ENCODE results near the gene SLC10A3. TPM values are rescaled to one million over a fixed set of nuclear protein-coding genes. Genes with fewer than 3 reads are reported as not detected.
"Not testable (repeated sequence)": the region's sequence is repeated elsewhere in the genome, so short reads cannot be mapped to it uniquely, and the experiment has no call there.

The SLC10A3 gene
- total RNA-seq, 1 donor from 2014 or later = 13.9 TPM

DNA sequence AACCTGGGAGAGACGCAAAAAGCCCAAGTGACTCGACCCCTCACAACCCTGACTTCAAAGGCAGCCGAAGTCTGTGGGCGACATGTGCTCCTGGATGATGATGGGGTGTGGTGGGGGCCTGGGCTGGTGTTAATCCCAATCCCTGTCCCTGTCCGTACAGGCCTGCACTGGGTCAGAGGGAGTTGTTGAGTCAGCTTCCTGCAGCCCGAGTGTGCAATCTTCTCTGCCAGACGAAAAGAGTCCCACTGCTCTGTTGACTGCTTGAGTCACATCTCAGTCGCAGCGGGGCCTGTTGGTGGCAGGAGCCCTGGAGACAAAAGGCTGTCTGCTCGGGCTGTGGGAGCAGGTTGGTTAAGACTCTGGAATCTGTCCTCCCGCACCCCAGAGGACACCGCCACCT, 15.3 kb upstream of the SLC10A3 start:
- no peak overlapping the region for H3K4me3 Mint-ChIP-seq (ENCODE audit: unreplicated experiment)
- no peak overlapping the region for H3K27ac Mint-ChIP-seq (ENCODE audit: unreplicated experiment)
- DNase-seq (ENCODE audit: low spot score) = no peak
- TF ChIP-seq, protein P1, sequence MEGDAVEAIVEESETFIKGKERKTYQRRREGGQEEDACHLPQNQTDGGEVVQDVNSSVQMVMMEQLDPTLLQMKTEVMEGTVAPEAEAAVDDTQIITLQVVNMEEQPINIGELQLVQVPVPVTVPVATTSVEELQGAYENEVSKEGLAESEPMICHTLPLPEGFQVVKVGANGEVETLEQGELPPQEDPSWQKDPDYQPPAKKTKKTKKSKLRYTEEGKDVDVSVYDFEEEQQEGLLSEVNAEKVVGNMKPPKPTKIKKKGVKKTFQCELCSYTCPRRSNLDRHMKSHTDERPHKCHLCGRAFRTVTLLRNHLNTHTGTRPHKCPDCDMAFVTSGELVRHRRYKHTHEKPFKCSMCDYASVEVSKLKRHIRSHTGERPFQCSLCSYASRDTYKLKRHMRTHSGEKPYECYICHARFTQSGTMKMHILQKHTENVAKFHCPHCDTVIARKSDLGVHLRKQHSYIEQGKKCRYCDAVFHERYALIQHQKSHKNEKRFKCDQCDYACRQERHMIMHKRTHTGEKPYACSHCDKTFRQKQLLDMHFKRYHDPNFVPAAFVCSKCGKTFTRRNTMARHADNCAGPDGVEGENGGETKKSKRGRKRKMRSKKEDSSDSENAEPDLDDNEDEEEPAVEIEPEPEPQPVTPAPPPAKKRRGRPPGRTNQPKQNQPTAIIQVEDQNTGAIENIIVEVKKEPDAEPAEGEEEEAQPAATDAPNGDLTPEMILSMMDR (IDR thresholded peaks at IDR 0.05; ENCODE audit: unreplicated experiment) = no peak
- H3K4me1 Mint-ChIP-seq (ENCODE audit: unreplicated experiment) = no peaks in the 10 kb centered on the region
- H3K27me3 Mint-ChIP-seq (ENCODE audit: unreplicated experiment) = no peaks in the 10 kb centered on the region
- peaks cover 19% of the 10 kb centered on the region for H3K36me3 Mint-ChIP-seq (ENCODE audit: low read depth, unreplicated experiment)
- no peaks in the 10 kb centered on the region for H3K9me3 Mint-ChIP-seq (ENCODE audit: unreplicated experiment)

DNA sequence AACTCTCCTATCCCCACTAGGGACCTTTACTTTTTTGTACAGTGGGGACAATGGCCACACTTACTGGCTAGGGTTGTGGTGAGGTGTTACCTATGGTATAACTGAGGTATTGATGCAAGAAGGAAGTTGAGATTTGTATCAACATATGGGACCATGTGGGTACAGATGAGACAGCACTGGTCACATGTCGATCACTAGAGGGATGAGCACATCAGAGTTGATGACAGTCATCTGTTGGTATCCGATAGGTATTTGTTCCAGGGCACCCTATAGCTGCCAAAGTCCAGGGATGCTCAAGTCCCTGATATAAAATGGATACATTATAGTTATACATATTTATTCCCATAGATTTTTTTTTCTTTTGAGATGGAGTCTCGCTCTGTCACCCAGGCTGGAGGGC, 12.6 kb upstream of the SLC10A3 start:
- DNase-seq (ENCODE audit: low spot score) = no peak
- Mint-ChIP-seq H3K27ac (ENCODE audit: unreplicated experiment) (no peak overlapping the region), H3K4me3 (ENCODE audit: unreplicated experiment) (no peak overlapping the region), H3K9me3 (ENCODE audit: unreplicated experiment) (no peaks in the 10 kb centered on the region), H3K36me3 (ENCODE audit: low read depth, unreplicated experiment) (peaks cover 3% of the 10 kb centered on the region), H3K27me3 (ENCODE audit: unreplicated experiment) (no peaks in the 10 kb centered on the region), H3K4me1 (ENCODE audit: unreplicated experiment) (no peaks in the 10 kb centered on the region)
- TF ChIP-seq, protein P1 (IDR thresholded peaks at IDR 0.05; ENCODE audit: unreplicated experiment) = no peak

DNA sequence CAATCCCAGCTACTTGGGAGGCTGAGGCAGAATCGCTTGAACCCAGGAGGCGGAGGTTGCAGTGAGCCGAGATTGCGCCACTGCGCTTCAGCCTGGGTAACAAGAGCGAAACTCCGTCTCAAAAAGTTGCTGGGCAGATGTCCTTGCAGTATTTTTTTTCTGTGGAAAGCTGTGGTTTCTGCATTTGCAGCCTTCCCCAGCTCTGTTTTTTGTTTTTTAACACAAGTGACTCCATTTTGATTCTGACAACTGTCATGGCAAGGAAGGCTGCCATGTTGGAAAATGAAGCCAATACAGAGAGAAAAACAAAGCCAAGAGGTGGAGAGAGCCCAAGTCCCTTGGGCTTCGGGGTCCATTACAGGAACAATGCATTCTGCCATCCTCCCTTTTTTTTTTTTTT, 11.7 kb upstream of the SLC10A3 start:
- TF ChIP-seq, protein P1 (IDR thresholded peaks at IDR 0.05; ENCODE audit: unreplicated experiment) = no peak

DNA sequence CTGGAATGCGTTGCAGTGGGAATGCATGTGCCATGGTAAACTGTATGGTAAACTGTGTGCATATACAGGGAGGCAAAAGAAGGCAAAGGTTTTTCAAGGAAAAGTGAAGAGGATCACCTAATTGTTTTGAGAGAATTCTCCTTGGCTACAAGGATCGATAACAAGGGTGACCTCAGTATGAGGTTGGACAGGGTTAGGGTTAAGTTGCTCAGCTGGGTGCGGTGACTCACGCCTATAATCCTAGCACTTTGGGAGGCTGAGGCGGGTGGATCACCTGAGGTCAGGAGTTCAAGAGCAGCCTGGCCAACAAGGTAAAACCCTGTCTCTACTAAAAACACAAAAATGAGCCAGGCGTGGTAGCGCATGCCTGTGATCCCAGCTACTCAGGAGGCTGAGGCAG, 11.0 kb upstream of the SLC10A3 start:
- not testable (repeated sequence) for H3K27ac Mint-ChIP-seq (ENCODE audit: unreplicated experiment); H3K4me3 Mint-ChIP-seq (ENCODE audit: unreplicated experiment); DNase-seq (ENCODE audit: low spot score); H3K27me3 Mint-ChIP-seq (ENCODE audit: unreplicated experiment); H3K36me3 Mint-ChIP-seq (ENCODE audit: low read depth, unreplicated experiment); H3K4me1 Mint-ChIP-seq (ENCODE audit: unreplicated experiment); H3K9me3 Mint-ChIP-seq (ENCODE audit: unreplicated experiment)

More for the DNA sequence above, 11.7 kb upstream of the SLC10A3 start:
- H3K4me1 Mint-ChIP-seq (ENCODE audit: unreplicated experiment) = no peaks in the 10 kb centered on the region
- peaks cover 3% of the 10 kb centered on the region for H3K36me3 Mint-ChIP-seq (ENCODE audit: low read depth, unreplicated experiment)
- H3K27ac Mint-ChIP-seq (ENCODE audit: unreplicated experiment) = no peak overlapping the region
- H3K9me3 Mint-ChIP-seq (ENCODE audit: unreplicated experiment) = no peaks in the 10 kb centered on the region
- no peak for DNase-seq (ENCODE audit: low spot score)
- no peaks in the 10 kb centered on the region for H3K27me3 Mint-ChIP-seq (ENCODE audit: unreplicated experiment)
- H3K4me3 Mint-ChIP-seq (ENCODE audit: unreplicated experiment) = no peak overlapping the region

DNA sequence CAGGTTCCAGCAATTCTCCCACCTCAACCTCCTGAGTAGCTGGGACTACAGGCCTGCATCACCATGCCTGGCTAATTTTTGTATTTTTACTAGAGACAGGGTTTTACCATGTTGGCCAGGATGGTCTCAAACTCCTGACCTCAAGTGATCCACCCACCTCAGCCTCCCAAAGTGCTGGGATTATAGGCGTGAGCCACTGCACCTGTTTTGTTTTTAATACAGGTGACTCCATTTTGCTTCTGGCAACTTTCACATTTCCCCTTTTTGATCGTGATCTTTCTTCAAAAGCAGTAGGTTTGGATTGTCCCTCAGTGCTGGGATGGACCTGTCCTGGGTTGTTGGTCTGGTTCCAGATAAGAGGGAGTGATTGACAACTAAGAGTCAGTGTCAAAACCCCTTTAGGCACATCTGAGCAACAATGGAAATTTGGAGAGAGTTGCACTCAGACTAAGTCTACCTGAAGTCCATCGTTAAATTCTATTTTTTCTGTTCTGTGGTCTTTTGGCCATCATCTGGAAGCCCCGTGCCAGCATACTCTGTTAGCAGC, 6.2 kb upstream of the SLC10A3 start:
- not testable (repeated sequence) for H3K27ac Mint-ChIP-seq (ENCODE audit: unreplicated experiment); H3K4me3 Mint-ChIP-seq (ENCODE audit: unreplicated experiment); H3K4me1 Mint-ChIP-seq (ENCODE audit: unreplicated experiment); H3K9me3 Mint-ChIP-seq (ENCODE audit: unreplicated experiment); H3K36me3 Mint-ChIP-seq (ENCODE audit: low read depth, unreplicated experiment); H3K27me3 Mint-ChIP-seq (ENCODE audit: unreplicated experiment); DNase-seq (ENCODE audit: low spot score)

DNA sequence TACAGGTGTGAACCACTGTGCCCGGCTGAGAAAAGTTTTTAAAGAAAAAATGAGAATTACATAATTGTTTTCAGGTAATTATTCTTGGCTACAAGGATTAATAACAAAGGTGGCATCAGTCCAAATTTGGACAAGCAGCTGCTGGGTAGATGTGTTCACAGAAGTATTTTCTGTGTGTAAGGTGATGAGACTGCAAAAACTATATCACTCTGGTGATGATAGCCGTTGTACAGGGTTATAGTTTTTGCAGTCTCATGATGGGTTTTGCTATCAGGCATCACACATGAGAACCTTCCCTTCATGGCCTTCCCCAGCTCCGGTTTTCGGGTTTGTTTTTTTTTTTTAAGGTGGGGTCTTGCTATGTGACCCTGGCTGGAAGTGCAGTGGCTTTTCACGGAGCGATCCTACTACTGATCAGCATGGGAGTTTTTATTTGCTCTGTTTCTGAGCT, 5.1 kb upstream of the SLC10A3 start:
- Mint-ChIP-seq H3K4me3 (ENCODE audit: unreplicated experiment) (no peak overlapping the region), H3K36me3 (ENCODE audit: low read depth, unreplicated experiment) (no peaks in the 10 kb centered on the region), H3K27me3 (ENCODE audit: unreplicated experiment) (peaks cover 2% of the 10 kb centered on the region), H3K27ac (ENCODE audit: unreplicated experiment) (no peak overlapping the region), H3K9me3 (ENCODE audit: unreplicated experiment) (no peaks in the 10 kb centered on the region), H3K4me1 (ENCODE audit: unreplicated experiment) (no peaks in the 10 kb centered on the region)
- DNase-seq (ENCODE audit: low spot score) = no peak
- TF ChIP-seq, protein P1 (IDR thresholded peaks at IDR 0.05; ENCODE audit: unreplicated experiment) = no peak

Measured in endothelial cell (in vitro differentiated cells).